NB4 (cell line): ENCODE data around the gene AGFG2.
"Not testable (repeated sequence)": the region's sequence is repeated elsewhere in the genome, so short reads cannot be mapped to it uniquely, and the experiment has no call there.

Experiments used
- DNase-seq: peaks from one replicate; pipeline ENCODE4 v3.0.0; 2010; ENCODE audit warnings: low read depth
- H3K4me3 ChIP-seq: one replicate; pipeline ENCODE4 v1.5.1; 2011; ENCODE audit warnings: mild to moderate bottlenecking, low read depth, low read length, moderate library complexity
- CTCF ChIP-seq: IDR thresholded peaks from one replicate; pipeline ENCODE4 v1.5.1; 2012; ENCODE audit warnings: low read depth, low read length
- MAX ChIP-seq: IDR thresholded peaks from 2 replicates; pipeline ENCODE4 v1.6.1; 2011; ENCODE audit warnings: low read depth, low read length
- MYC ChIP-seq: IDR thresholded peaks from 2 replicates; pipeline ENCODE4 v1.6.1; 2011; ENCODE audit warnings: low read depth, low read length
- POLR2A ChIP-seq: IDR thresholded peaks from 2 replicates; pipeline ENCODE4 v1.6.1; 2011; ENCODE audit warnings: mild to moderate bottlenecking; ENCODE audit not compliant: insufficient read length; ENCODE audit errors: extremely low read depth

The AGFG2 gene

GRCh38 chr7:100562195-100563099 is 23.4 kb downstream of the AGFG2 start:
- DNase-seq: no peak
- H3K4me3 ChIP-seq: no peak overlapping the region
- TF ChIP-seq POLR2A: no peak

- H3K4me3 ChIP-seq: no peak overlapping the region
- no peak for DNase-seq
- no peak for TF ChIP-seq CTCF
- TF ChIP-seq MYC: no peak
Measured at GRCh38 chr7:100563100-100563564, 24.1 kb downstream of the AGFG2 start.

- DNase-seq: peak; percentile 89
- no peak overlapping the region for H3K4me3 ChIP-seq
- TF ChIP-seq MYC (peak; percentile 68), POLR2A (no peak), MAX (peak; percentile 58; the same call in 1 of the 2 replicates), CTCF (peak; percentile 99)
Measured at GRCh38 chr7:100563809-100564400, 24.9 kb downstream of the AGFG2 start.

- not testable (repeated sequence) for H3K4me3 ChIP-seq, DNase-seq
Measured at GRCh38 chr7:100564405-100564804, 25.4 kb downstream of the AGFG2 start.

- no peak overlapping the region for H3K4me3 ChIP-seq
- no peak for DNase-seq
- no peak for TF ChIP-seq CTCF
- TF ChIP-seq MAX: no peak
- no peak for TF ChIP-seq POLR2A
- TF ChIP-seq MYC: no peak
Measured at GRCh38 chr7:100565133-100565571, 26.1 kb downstream of the AGFG2 start.

GRCh38 chr7:100566018-100566531 is 27.1 kb downstream of the AGFG2 start:
- no peak overlapping the region for H3K4me3 ChIP-seq
- no peak for DNase-seq
- TF ChIP-seq MYC (no peak), MAX (no peak), CTCF (no peak), POLR2A (no peak)
